ENCODE results near the gene MYADM.
A peak's percentile ranks its signal among the peaks of the same experiment; 100 is the strongest.

Gene MYADM

DNA sequence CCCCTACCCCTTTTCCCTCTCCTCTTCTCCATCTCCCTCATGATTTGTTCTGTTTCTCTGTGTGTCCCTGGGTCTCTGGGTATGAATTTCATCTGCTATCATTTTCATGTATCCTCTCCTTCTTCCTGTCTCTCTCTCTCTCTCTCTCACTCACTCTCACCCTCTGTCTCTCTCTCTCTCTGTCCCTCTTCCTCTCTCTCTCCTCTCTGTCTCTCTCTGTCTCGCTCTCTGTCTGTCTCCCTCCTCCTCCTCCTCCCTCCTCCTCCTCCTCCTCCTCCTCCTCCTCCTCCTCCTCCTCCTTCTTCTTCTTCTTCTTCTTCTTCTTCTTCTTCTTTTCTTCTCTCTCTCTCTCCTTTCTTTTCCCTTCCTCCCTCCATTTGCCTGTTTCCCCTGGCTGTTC, 38.1 kb downstream of the MYADM start:
- no peak for TF ChIP-seq POLR2AphosphoS5 (IDR thresholded peaks at IDR 0.05; ENCODE audit: borderline replicate concordance, low read depth, low read length)
- no peak for TF ChIP-seq EZH2 (IDR thresholded peaks at IDR 0.05)
- no peak for TF ChIP-seq FOXP2 (optimal IDR thresholded peaks at IDR 0.05; ENCODE audit: control extremely low read depth, extremely low read length, insufficient read depth)
- Histone ChIP-seq H3K9ac (ENCODE audit: insufficient read length) (no peak overlapping the region), H3K27ac (no peak overlapping the region), H3K9me3 (ENCODE audit: low read depth, low read length) (no peaks in the 10 kb centered on the region), H3K4me3 (no peak overlapping the region), H3K36me3 (ENCODE audit: insufficient read depth, low read length) (no peaks in the 10 kb centered on the region)
- no peak for DNase-seq (ENCODE audit: low read depth, low spot score)

DNA sequence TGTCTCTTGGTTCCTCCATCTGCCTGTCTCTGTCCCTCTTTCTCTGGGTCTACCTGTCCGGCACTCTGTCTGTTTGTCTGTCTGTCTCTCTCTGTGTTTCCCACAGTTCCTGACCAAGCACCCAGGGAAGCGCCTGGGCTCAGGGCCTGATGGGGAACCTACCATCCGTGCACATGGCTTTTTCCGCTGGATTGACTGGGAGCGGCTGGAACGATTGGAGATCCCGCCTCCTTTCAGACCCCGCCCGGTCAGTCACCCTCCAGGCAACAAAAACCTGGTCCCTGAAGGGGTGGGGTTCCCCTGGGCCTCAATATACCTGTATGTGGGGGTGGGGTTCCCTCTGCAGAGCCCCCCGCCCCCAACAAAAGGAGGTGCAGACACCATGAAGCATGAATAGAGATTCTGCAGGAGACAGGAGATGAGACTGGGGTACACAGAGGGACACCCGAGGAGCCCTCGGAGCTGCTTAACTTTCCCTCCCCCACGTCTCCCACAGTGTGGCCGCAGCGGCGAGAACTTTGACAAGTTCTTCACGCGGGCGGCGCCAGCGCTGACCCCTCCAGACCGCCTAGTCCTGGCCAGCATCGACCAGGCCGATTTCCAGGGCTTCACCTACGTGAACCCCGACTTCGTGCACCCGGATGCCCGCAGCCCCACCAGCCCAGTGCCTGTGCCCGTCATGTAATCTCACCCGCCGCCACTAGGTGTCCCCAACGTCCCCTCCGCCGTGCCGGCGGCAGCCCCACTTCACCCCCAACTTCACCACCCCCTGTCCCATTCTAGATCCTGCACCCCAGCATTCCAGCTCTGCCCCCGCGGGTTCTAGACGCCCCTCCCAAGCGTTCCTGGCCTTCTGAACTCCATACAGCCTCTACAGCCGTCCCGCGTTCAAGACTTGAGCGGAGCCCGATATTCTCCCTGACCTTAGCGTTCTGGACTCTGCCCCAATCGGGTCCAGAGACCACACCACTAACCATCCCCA, 38.8 kb downstream of the MYADM start:
- no peak for TF ChIP-seq POLR2AphosphoS5 (IDR thresholded peaks at IDR 0.05; ENCODE audit: borderline replicate concordance, low read depth, low read length)
- TF ChIP-seq EZH2 (IDR thresholded peaks at IDR 0.05), result peak; percentile 46
- TF ChIP-seq FOXP2 (optimal IDR thresholded peaks at IDR 0.05; ENCODE audit: control extremely low read depth, extremely low read length, insufficient read depth), result no peak
- Histone ChIP-seq H3K9me3 (ENCODE audit: low read depth, low read length) (no peaks in the 10 kb centered on the region), H3K9ac (ENCODE audit: insufficient read length) (no peak overlapping the region), H3K36me3 (ENCODE audit: insufficient read depth, low read length) (no peaks in the 10 kb centered on the region), H3K4me3 (peak overlapping the region; percentile 68), H3K27ac (no peak overlapping the region)
- DNase-seq (ENCODE audit: low read depth, low spot score), result no peak

DNA sequence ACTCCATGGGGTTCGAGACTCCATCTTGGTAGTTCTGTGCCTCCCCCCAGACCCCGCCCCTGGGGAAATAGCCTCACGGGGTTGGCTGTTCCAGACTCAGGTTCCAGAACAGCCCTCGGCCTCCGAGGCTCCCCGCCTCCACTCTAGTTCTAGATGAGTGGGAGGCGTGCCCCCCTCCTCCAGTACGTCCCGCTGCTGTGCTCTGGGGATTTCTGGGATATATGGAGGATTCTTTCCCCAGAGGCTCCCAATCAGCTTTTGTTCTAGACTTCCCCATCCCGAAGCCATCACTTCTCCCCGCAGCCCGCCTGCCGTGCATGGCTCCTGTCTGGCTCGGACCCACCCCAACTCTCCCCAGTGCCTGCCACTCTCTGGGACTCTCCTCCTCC, 39.5 kb downstream of the MYADM start:
- TF ChIP-seq FOXP2 (optimal IDR thresholded peaks at IDR 0.05; ENCODE audit: control extremely low read depth, extremely low read length, insufficient read depth), result no peak
- no peak for TF ChIP-seq POLR2AphosphoS5 (IDR thresholded peaks at IDR 0.05; ENCODE audit: borderline replicate concordance, low read depth, low read length)
- no peak for TF ChIP-seq EZH2 (IDR thresholded peaks at IDR 0.05)
- Histone ChIP-seq H3K27ac (no peak overlapping the region), H3K9me3 (ENCODE audit: low read depth, low read length) (no peaks in the 10 kb centered on the region), H3K36me3 (ENCODE audit: insufficient read depth, low read length) (no peaks in the 10 kb centered on the region), H3K9ac (ENCODE audit: insufficient read length) (no peak overlapping the region), H3K4me3 (peak overlapping the region; percentile 68)
- no peak for DNase-seq (ENCODE audit: low read depth, low spot score)

DNA sequence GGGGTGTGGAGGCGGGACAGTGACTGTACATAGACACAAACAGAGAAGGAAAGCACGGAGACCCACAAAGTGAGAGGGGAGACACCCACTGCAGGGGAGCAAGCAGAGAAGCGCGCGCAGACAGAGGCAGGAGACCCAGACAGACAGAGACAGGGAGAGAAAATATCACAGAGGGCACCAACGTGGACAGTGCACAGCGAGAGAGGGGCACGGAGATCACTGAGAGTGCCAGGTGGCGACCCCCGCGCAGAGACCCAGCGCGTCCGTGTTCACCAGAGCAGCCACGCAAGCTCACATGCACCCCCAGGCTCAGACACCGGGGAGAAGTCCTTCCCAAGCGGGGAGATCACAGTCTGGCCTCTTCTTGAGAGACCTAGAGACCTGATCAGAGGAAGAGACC, 40.0 kb downstream of the MYADM start:
- TF ChIP-seq POLR2AphosphoS5 (IDR thresholded peaks at IDR 0.05; ENCODE audit: borderline replicate concordance, low read depth, low read length) (no peak), FOXP2 (optimal IDR thresholded peaks at IDR 0.05; ENCODE audit: control extremely low read depth, extremely low read length, insufficient read depth) (no peak), EZH2 (IDR thresholded peaks at IDR 0.05) (no peak)
- Histone ChIP-seq H3K9ac (ENCODE audit: insufficient read length) (no peak overlapping the region), H3K9me3 (ENCODE audit: low read depth, low read length) (no peaks in the 10 kb centered on the region), H3K4me3 (peak overlapping the region; percentile 68), H3K36me3 (ENCODE audit: insufficient read depth, low read length) (no peaks in the 10 kb centered on the region), H3K27ac (no peak overlapping the region)
- no peak for DNase-seq (ENCODE audit: low read depth, low spot score)

DNA sequence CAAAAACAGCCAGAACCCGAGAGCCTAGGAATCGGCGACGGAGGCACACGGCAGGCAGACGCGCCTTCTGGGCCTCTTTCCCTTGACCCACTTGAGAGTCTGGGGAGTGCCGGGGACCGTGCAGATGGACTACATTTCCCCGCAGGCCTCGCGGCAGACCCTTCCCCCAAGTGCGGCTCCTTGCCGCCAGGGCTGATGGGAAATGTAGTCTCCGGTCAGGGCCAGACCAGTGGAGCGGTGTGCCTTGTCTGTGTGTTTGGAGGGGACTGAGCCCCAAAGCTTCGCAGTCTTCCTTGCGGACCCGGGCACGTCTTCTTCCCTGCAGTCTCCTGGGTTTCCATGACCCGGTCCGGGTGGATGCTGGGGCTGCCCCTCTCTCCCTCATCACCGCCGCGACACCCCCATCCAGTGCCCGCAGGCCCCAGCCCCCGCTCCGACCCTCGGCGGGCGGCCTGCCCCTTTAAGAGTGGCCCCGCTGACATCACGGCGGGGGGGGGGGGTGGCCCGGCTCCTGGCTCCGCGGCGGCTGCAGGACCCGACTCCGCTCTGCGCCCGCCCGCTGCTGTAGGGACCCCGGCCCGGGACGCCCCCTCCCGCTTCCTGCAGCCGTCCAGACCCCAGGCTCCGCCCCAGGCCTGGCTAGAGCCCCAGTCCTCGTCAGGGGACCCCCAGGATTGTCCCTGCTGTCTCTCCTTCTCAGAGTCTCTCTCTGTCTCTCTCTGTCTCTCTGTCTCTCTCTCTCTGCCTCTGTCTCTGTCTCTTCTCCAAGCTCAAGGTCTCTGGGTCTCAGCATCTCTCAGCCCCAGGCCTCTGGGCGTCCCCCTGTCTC, 40.6 kb downstream of the MYADM start:
- no peak for TF ChIP-seq FOXP2 (optimal IDR thresholded peaks at IDR 0.05; ENCODE audit: control extremely low read depth, extremely low read length, insufficient read depth)
- TF ChIP-seq EZH2 (IDR thresholded peaks at IDR 0.05), result peak; percentile 76
- peak overlapping the region; percentile 68 for H3K4me3 ChIP-seq
- no peak overlapping the region for H3K9ac ChIP-seq (ENCODE audit: insufficient read length)
- DNase-seq (ENCODE audit: low read depth, low spot score), result no peak
- H3K36me3 ChIP-seq (ENCODE audit: insufficient read depth, low read length), result no peaks in the 10 kb centered on the region
- H3K27ac ChIP-seq, result no peak overlapping the region
- H3K9me3 ChIP-seq (ENCODE audit: low read depth, low read length), result no peaks in the 10 kb centered on the region

DNA sequence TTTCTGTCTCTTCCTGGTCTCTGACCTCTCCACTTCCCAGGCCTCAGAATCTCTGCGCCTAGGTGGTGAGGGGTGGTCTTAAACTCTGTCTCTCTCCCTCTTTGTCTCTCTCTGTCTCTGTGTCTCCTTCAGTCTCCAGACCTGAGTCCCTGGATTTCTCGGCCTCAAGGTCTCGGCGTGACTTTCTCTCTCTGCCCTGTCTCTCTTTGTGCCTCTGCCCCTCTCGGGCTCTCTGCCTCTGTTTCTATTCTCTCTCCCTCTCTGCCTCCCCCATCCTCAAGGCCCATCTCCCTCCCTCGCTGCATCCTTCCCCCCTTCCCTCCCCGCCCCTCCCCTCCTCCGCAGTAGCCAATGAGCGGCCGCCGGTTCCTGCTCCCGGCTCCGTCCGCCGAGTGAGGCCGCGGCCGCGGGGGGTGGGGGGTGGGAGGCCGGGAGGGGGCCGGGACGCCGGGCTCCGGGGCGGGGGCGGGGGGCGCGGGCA, 41.3 kb downstream of the MYADM start, which contains the start of gene CACNG7:
TSS of gene CACNG7 (plus strand) at position 344 of the 481 bp plus-strand sequence. CDS start 3,554 bp downstream, outside the sequence.
- H3K36me3 ChIP-seq (ENCODE audit: insufficient read depth, low read length), result no peaks in the 10 kb centered on the region
- H3K4me3 ChIP-seq, result peak within 1 kb of the TSS; percentile 68
- H3K9me3 ChIP-seq (ENCODE audit: low read depth, low read length), result no peaks in the 10 kb centered on the region
- TF ChIP-seq EZH2 (IDR thresholded peaks at IDR 0.05) (no peak), POLR2AphosphoS5 (IDR thresholded peaks at IDR 0.05; ENCODE audit: borderline replicate concordance, low read depth, low read length) (no peak), FOXP2 (optimal IDR thresholded peaks at IDR 0.05; ENCODE audit: control extremely low read depth, extremely low read length, insufficient read depth) (no peak)
- H3K9ac ChIP-seq (ENCODE audit: insufficient read length), result no peak within 1 kb of the TSS
- DNase-seq (ENCODE audit: low read depth, low spot score), result no peak
- no peak within 1 kb of the TSS for H3K27ac ChIP-seq

DNA sequence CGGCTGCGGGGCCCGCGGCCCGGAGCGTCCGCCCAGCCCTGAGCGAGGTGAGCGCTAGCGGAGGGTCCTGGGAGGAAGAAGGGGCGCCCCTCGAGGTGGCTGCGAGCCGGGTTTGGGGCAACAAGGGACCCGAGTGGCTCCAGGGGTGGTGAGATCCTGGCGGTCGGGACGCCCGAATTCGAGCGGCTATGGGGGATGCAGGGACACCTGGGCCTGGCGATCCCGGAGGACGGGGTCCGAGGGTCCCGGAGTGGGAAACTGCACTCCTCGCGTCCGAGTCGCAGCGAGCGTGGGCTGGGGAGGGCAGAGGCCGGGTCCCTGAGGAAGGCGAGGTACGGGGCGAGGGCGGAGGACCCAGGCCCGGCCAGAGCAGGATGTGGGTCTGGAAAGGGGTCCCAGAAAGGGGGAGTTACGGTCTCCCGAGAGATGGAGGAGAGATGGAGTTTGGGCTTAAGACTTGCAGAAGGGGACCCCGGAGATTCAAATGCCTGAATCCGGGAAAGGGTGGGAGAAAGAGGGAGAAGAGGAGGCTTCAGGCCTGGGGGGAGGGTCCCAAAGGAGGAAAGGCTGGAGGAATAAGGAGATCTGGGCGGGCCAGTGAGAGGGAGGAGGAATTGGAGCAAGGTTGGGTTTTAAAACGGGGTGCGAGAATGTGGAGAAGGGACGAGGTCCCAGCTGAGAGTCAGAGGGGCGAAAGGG, 41.9 kb downstream of the MYADM start:
- TF ChIP-seq POLR2AphosphoS5 (IDR thresholded peaks at IDR 0.05; ENCODE audit: borderline replicate concordance, low read depth, low read length), result no peak
- TF ChIP-seq FOXP2 (optimal IDR thresholded peaks at IDR 0.05; ENCODE audit: control extremely low read depth, extremely low read length, insufficient read depth), result no peak
- peak; percentile 62 for TF ChIP-seq EZH2 (IDR thresholded peaks at IDR 0.05)
- no peak for DNase-seq (ENCODE audit: low read depth, low spot score)
- H3K27ac ChIP-seq, result no peak overlapping the region
- no peaks in the 10 kb centered on the region for H3K36me3 ChIP-seq (ENCODE audit: insufficient read depth, low read length)
- no peak overlapping the region for H3K9ac ChIP-seq (ENCODE audit: insufficient read length)
- no peaks in the 10 kb centered on the region for H3K9me3 ChIP-seq (ENCODE audit: low read depth, low read length)
- no peak overlapping the region for H3K4me3 ChIP-seq

Data from SK-N-MC (cell line).